SK-N-DZ (cell line): ENCODE data around the gene TMEM131L.
"Not testable (repeated sequence)": the region's sequence is repeated elsewhere in the genome, so short reads cannot be mapped to it uniquely, and the experiment has no call there.

Experiments
- DNase-seq: peaks from one replicate; pipeline ENCODE4 v3.0.0-alpha.2; 2015; ENCODE audit warnings: low spot score

Gene TMEM131L

GRCh38 chr4:153538487-153539357 lies 72.6 kb downstream of the TMEM131L start:
- no peak for DNase-seq

- DNase-seq, result no peak
Observed at GRCh38 chr4:153539422-153539821, 73.3 kb downstream of the TMEM131L start.

GRCh38 chr4:153541456-153542096 lies 75.4 kb downstream of the TMEM131L start:
- DNase-seq, result no peak

- no peak for DNase-seq
Observed at GRCh38 chr4:153542131-153542530, 76.0 kb downstream of the TMEM131L start.

GRCh38 chr4:153542834-153543233 lies 76.7 kb downstream of the TMEM131L start:
- no peak for DNase-seq

GRCh38 chr4:153543351-153543750 lies 77.2 kb downstream of the TMEM131L start:
- no peak for DNase-seq

GRCh38 chr4:153545822-153546221 lies 79.7 kb downstream of the TMEM131L start:
- no peak for DNase-seq

GRCh38 chr4:153546280-153546679 lies 80.1 kb downstream of the TMEM131L start:
- DNase-seq, result no peak

- DNase-seq, result no peak
Observed at GRCh38 chr4:153547520-153547919, 81.4 kb downstream of the TMEM131L start.

GRCh38 chr4:153548907-153549306 lies 82.7 kb downstream of the TMEM131L start:
- not testable (repeated sequence) for DNase-seq

- DNase-seq, result no peak
Observed at GRCh38 chr4:153549405-153549804, 83.2 kb downstream of the TMEM131L start.

- DNase-seq, result no peak
Observed at GRCh38 chr4:153553155-153553818, 87.1 kb downstream of the TMEM131L start.

GRCh38 chr4:153553819-153554170 lies 87.6 kb downstream of the TMEM131L start:
- DNase-seq, result no peak

- DNase-seq, result no peak
Observed at GRCh38 chr4:153555730-153556434, 89.7 kb downstream of the TMEM131L start.

GRCh38 chr4:153556435-153556815 lies 90.3 kb downstream of the TMEM131L start:
- no peak for DNase-seq

GRCh38 chr4:153560908-153561307 lies 94.7 kb downstream of the TMEM131L start:
- no peak for DNase-seq

GRCh38 chr4:153564630-153565525 lies 98.7 kb downstream of the TMEM131L start:
- DNase-seq, result no peak

- DNase-seq, result no peak
Observed at GRCh38 chr4:153566631-153567150, 100.5 kb downstream of the TMEM131L start.

- not testable (repeated sequence) for DNase-seq
Observed at GRCh38 chr4:153567660-153568059, 101.5 kb downstream of the TMEM131L start.

GRCh38 chr4:153570228-153570973 lies 104.2 kb downstream of the TMEM131L start:
- no peak for DNase-seq
